HL-60 (cell line): ENCODE data around the gene PRC1.

ENCODE experiments used
- DNase-seq, 2 experiments: peaks; one replicate each; pipeline ENCODE4 v3.0.0-alpha.2; 2010 to 2020; ENCODE audit warnings: low read depth in 1 of 2, low spot score in 1 of 2
- H3K27ac ChIP-seq: fragments of 250-450 bp; sonication (Bioruptor Pico); replicated peaks from 2 replicates; pipeline ENCODE4 v1.5.1; 2020; ENCODE audit warnings: mild to moderate bottlenecking, moderate library complexity
- H3K27me3 ChIP-seq: fragments of 250-450 bp; sonication (Bioruptor Pico); 2 replicates; pipeline ENCODE4 v1.5.1; 2021; ENCODE audit warnings: mild to moderate bottlenecking, moderate library complexity; ENCODE audit not compliant: insufficient read depth, poor library complexity, severe bottlenecking
- H3K4me3 ChIP-seq: replicated peaks from 2 replicates; pipeline ENCODE4 v1.5.1; 2011; ENCODE audit warnings: mild to moderate bottlenecking, control low read depth, low read length; ENCODE audit not compliant: insufficient read depth
- CTCF ChIP-seq: IDR thresholded peaks from one replicate; pipeline ENCODE4 v1.5.1; 2011; ENCODE audit warnings: low read length, control low read depth, inconsistent platforms; ENCODE audit not compliant: insufficient read depth
- GABPA ChIP-seq: IDR thresholded peaks from 2 replicates; pipeline ENCODE4 v1.6.1; 2012; ENCODE audit warnings: low read depth
- POLR2AphosphoS5 ChIP-seq: IDR thresholded peaks from 2 replicates; pipeline ENCODE4 v1.6.1; 2012; ENCODE audit warnings: low read depth
- SPI1 ChIP-seq: IDR thresholded peaks from 2 replicates; pipeline ENCODE4 v1.6.1; 2012; ENCODE audit warnings: low read depth, mild to moderate bottlenecking, borderline replicate concordance
- TF ChIP-seq, protein P1 (sequence below): IDR thresholded peaks from 2 replicates; pipeline ENCODE4 v1.6.1; 2012; ENCODE audit warnings: low read depth; ENCODE audit not compliant: insufficient replicate concordance

The PRC1 gene

DNA sequence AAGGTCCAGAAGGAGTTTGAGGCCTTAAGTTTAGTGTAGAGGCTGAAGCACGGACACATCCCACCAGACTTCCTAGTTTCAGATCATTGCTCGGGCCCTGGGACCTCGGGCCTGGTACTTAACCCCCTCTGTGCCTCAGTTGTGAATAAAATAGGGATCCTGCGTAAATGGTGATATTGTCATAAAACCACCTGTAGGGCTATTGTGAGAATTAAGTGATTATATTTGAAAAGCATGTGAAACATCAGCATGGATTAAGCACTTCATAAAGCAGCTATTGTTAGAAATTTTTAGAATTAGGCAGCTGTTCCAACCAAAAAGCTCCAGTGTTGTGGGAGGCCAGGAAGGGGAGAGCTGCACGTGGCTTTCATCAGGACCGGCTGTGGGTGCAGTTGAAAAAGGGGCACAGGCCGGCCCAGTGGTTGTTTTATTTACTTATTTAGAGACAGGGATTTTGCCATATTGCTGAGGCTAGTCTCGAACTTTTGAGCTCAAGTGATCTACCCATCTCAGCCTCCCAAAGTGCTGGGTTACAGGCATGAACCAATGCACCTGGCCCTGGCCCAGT, 35.2 kb downstream of the PRC1 start:
- no peaks in the 10 kb centered on the region for H3K27me3 ChIP-seq
- no peak for TF ChIP-seq CTCF
- TF ChIP-seq POLR2AphosphoS5: no peak
- no peak overlapping the region for H3K27ac ChIP-seq
- H3K4me3 ChIP-seq: no peak overlapping the region
- DNase-seq: no peak

DNA sequence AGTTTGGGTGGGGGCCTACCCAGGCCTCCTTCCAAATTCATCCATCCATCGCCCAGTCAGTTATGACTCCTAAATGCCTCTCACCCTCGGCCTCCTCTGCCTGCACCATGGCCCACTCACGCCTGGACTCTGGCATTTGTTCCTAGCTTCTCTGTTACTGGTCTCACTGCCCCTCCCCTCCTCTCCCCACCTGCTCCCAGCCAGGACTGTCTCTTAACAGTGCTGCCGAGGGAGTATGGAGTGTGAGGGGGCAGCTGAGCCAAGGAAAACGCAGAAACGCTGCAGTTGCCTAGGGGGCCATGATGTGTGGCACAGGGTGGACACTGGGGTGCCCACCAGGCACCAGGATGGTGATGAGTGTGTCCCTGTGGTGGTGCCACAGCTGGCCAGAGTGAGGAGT, 36.5 kb downstream of the PRC1 start:
- H3K4me3 ChIP-seq: no peak overlapping the region
- H3K27ac ChIP-seq: no peak overlapping the region
- no peaks in the 10 kb centered on the region for H3K27me3 ChIP-seq
- TF ChIP-seq POLR2AphosphoS5 (no peak; the same call in 1 of the 2 replicates), CTCF (no peak), SPI1 (no peak), GABPA (no peak)
- TF ChIP-seq, protein P1, sequence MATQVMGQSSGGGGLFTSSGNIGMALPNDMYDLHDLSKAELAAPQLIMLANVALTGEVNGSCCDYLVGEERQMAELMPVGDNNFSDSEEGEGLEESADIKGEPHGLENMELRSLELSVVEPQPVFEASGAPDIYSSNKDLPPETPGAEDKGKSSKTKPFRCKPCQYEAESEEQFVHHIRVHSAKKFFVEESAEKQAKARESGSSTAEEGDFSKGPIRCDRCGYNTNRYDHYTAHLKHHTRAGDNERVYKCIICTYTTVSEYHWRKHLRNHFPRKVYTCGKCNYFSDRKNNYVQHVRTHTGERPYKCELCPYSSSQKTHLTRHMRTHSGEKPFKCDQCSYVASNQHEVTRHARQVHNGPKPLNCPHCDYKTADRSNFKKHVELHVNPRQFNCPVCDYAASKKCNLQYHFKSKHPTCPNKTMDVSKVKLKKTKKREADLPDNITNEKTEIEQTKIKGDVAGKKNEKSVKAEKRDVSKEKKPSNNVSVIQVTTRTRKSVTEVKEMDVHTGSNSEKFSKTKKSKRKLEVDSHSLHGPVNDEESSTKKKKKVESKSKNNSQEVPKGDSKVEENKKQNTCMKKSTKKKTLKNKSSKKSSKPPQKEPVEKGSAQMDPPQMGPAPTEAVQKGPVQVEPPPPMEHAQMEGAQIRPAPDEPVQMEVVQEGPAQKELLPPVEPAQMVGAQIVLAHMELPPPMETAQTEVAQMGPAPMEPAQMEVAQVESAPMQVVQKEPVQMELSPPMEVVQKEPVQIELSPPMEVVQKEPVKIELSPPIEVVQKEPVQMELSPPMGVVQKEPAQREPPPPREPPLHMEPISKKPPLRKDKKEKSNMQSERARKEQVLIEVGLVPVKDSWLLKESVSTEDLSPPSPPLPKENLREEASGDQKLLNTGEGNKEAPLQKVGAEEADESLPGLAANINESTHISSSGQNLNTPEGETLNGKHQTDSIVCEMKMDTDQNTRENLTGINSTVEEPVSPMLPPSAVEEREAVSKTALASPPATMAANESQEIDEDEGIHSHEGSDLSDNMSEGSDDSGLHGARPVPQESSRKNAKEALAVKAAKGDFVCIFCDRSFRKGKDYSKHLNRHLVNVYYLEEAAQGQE: no peak
- DNase-seq: no peak

GRCh38 chr15:90957031-90957790, 37.1 kb downstream of the PRC1 start:
- TF ChIP-seq, protein P1: no peak
- Histone ChIP-seq H3K27me3 (no peaks in the 10 kb centered on the region), H3K27ac (no peak overlapping the region), H3K4me3 (peak overlapping the region; percentile 62)
- DNase-seq: no peak

DNA sequence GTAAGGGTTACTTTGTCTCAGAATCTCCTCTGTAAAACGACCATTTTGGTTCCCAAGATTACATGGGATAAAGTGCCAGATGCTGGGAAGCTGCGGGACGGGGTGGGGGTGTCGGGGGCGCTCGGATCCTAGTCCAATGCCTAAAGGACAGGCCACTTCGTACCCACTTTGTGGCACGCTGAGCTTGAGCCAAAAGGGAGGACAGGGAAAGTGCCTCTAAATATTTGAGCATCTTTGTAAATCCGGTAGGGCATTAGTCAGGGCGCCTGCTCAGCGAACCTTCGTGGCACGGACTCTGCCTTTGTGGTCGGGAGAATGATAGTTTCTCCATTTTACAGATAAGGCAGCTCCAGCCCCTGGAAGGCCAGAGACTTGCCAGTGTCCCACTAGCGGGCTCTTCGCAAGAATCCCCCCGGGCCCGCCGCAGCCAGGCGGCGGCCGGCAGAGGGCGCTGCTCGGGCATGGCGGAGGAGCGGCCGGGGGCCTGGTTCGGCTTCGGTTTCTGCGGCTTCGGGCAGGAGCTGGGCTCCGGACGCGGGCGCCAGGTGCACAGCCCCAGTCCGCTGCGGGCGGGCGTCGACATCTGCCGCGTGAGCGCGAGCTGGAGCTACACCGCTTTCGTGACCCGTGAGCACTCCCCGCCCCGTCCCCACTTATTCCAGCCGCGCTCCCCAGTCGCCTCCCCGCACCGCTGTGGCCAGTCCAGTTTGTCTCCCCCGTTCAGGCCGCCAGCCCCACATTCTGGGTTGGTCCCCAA, 37.9 kb downstream of the PRC1 start:
- TF ChIP-seq CTCF (peak; percentile 87), SPI1 (no peak)
- peak; percentile 46 to 47 for DNase-seq
- H3K27ac ChIP-seq: peak overlapping the region; percentile 99
- H3K27me3 ChIP-seq: no peaks in the 10 kb centered on the region
- peak overlapping the region; percentile 62 for H3K4me3 ChIP-seq
